Stimulated activated CD8-positive, alpha-beta memory T cell treated with anti-CD3 and anti-CD28 coated beads, Interleukin-15, amount 100 ng/mL, for 24 hours (primary cell): Measurements from ENCODE around the gene CBX6.
"Not testable (repeated sequence)": the region's sequence is repeated elsewhere in the genome, so short reads cannot be mapped to it uniquely, and the experiment has no call there.

ENCODE experiments used
- DNase-seq: peaks from one replicate; pipeline ENCODE4 v3.0.0-alpha.2; 2020; ENCODE audit warnings: low read depth

The CBX6 gene

GRCh38 chr22:38861170-38861876, 10.7 kb downstream of the CBX6 start:
- DNase-seq = no peak

- DNase-seq = no peak
These were observed 11.5 kb downstream of the CBX6 start for GRCh38 chr22:38860283-38861169.

- DNase-seq = no peak
These were observed 12.3 kb downstream of the CBX6 start for GRCh38 chr22:38859581-38860282.

- no peak for DNase-seq
These were observed 13.5 kb downstream of the CBX6 start for GRCh38 chr22:38858492-38858891.

- DNase-seq = not testable (repeated sequence)
These were observed 17.5 kb downstream of the CBX6 start for GRCh38 chr22:38854476-38854875.

- not testable (repeated sequence) for DNase-seq
These were observed 18.1 kb downstream of the CBX6 start for GRCh38 chr22:38853883-38854282.

GRCh38 chr22:38853196-38853651, 18.8 kb downstream of the CBX6 start:
- no peak for DNase-seq

- DNase-seq = no peak
These were observed 19.5 kb downstream of the CBX6 start for GRCh38 chr22:38852522-38852921.

GRCh38 chr22:38850941-38851849, 20.8 kb downstream of the CBX6 start:
- no peak for DNase-seq

- no peak for DNase-seq
These were observed 21.6 kb downstream of the CBX6 start for GRCh38 chr22:38850399-38850798.

- no peak for DNase-seq
These were observed 22.2 kb downstream of the CBX6 start for GRCh38 chr22:38849811-38850210.

- DNase-seq = no peak
These were observed 25.6 kb downstream of the CBX6 start for GRCh38 chr22:38846412-38846811.

GRCh38 chr22:38845004-38845740, 26.8 kb downstream of the CBX6 start:
- no peak for DNase-seq

GRCh38 chr22:38844315-38845003, 27.6 kb downstream of the CBX6 start:
- DNase-seq = no peak

- no peak for DNase-seq
These were observed 28.2 kb downstream of the CBX6 start, which contains the start of gene NPTXR for GRCh38 chr22:38843657-38844314. NPTXR (minus strand) TSS chr22:38844028.

- no peak for DNase-seq
These were observed 28.8 kb downstream of the CBX6 start for GRCh38 chr22:38843201-38843656.

- DNase-seq = no peak
These were observed 29.4 kb downstream of the CBX6 start for GRCh38 chr22:38842512-38843200.

- no peak for DNase-seq
These were observed 30.4 kb downstream of the CBX6 start for GRCh38 chr22:38841635-38842034.

GRCh38 chr22:38841211-38841610, 30.8 kb downstream of the CBX6 start:
- DNase-seq = no peak
